ENCODE results near the gene H19.

The H19 gene

GRCh38 chr11:1997755-1998154, at the start of gene H19:
H19 (minus strand) TSS chr11:1997842.
- DNase-seq (ENCODE audit: low read depth, low spot score), result no peak

- no peak for DNase-seq (ENCODE audit: low read depth, low spot score)
These were observed 44.3 kb upstream of the H19 start for GRCh38 chr11:2041963-2042362.

GRCh38 chr11:2041153-2041552, 43.5 kb upstream of the H19 start:
- no peak for DNase-seq (ENCODE audit: low read depth, low spot score)

- DNase-seq (ENCODE audit: low read depth, low spot score), result no peak
These were observed 41.6 kb upstream of the H19 start for GRCh38 chr11:2039198-2039759.

- no peak for DNase-seq (ENCODE audit: low read depth, low spot score)
These were observed 39.3 kb upstream of the H19 start for GRCh38 chr11:2036863-2037486.

- DNase-seq (ENCODE audit: low read depth, low spot score), result no peak
These were observed 37.7 kb upstream of the H19 start for GRCh38 chr11:2035382-2035781.

GRCh38 chr11:2031058-2031457, 33.4 kb upstream of the H19 start:
- no peak for DNase-seq (ENCODE audit: low read depth, low spot score)

GRCh38 chr11:2027708-2028107, 30.1 kb upstream of the H19 start:
- DNase-seq (ENCODE audit: low read depth, low spot score), result no peak

- no peak for DNase-seq (ENCODE audit: low read depth, low spot score)
These were observed 17.4 kb upstream of the H19 start for GRCh38 chr11:2015025-2015424.

GRCh38 chr11:2012440-2012839, 14.8 kb upstream of the H19 start:
- no peak for DNase-seq (ENCODE audit: low read depth, low spot score)

- DNase-seq (ENCODE audit: low read depth, low spot score), result no peak
These were observed 6.8 kb upstream of the H19 start for GRCh38 chr11:2004466-2004865.

GRCh38 chr11:2002807-2003206, 5.2 kb upstream of the H19 start:
- no peak for DNase-seq (ENCODE audit: low read depth, low spot score)

GRCh38 chr11:2002042-2002776, 4.6 kb upstream of the H19 start:
- no peak for DNase-seq (ENCODE audit: low read depth, low spot score)

GRCh38 chr11:1998861-1999260, 1.2 kb upstream of the H19 start:
- DNase-seq (ENCODE audit: low read depth, low spot score), result no peak

GRCh38 chr11:1998290-1998689, 648 bp upstream of the H19 start:
- no peak for DNase-seq (ENCODE audit: low read depth, low spot score)

- DNase-seq (ENCODE audit: low read depth, low spot score), result no peak
These were observed 3.5 kb downstream of the H19 start for GRCh38 chr11:1994121-1994520.

GRCh38 chr11:1992111-1992510, 5.5 kb downstream of the H19 start:
- DNase-seq (ENCODE audit: low read depth, low spot score), result no peak

GRCh38 chr11:1990872-1991578, 6.6 kb downstream of the H19 start:
- DNase-seq (ENCODE audit: low read depth, low spot score), result no peak

- no peak for DNase-seq (ENCODE audit: low read depth, low spot score)
These were observed 7.7 kb downstream of the H19 start for GRCh38 chr11:1989953-1990352.

- no peak for DNase-seq (ENCODE audit: low read depth, low spot score)
These were observed 8.8 kb downstream of the H19 start for GRCh38 chr11:1988667-1989317.

- DNase-seq (ENCODE audit: low read depth, low spot score), result no peak
These were observed 9.5 kb downstream of the H19 start for GRCh38 chr11:1988174-1988573.

- no peak for DNase-seq (ENCODE audit: low read depth, low spot score)
These were observed 10.6 kb downstream of the H19 start for GRCh38 chr11:1987024-1987423.
